ENCODE data around the gene SCRT2. TPM values are rescaled to one million over a fixed set of nuclear protein-coding genes. Genes with fewer than 3 reads are reported as not detected.
A peak's percentile ranks its signal among the peaks of the same experiment; 100 is the strongest.

Gene SCRT2
- total and polyA plus RNA-seq, 9 of the 15 experiments (the other 6 are each of a cell fraction or from before 2014, with no cell fraction given) = 0.04 to 0.75 (median 0.13) TPM; not detected in 2

GRCh38 chr20:645318-646106 is 30.1 kb downstream of the SCRT2 start (continued):
- TF ChIP-seq NR2C2 (CRISPR knock-in tag; IDR thresholded peaks at IDR 0.05) = no peak
- no peak for TF ChIP-seq NR2C2 (tag; IDR thresholded peaks at IDR 0.05)
- TF ChIP-seq BRF1 (IDR thresholded peaks at IDR 0.05; ENCODE audit: borderline replicate concordance, extremely low read depth, insufficient read length) = no peak
- TF ChIP-seq ZNF253 (CRISPR knock-in tag; conservative IDR thresholded peaks at IDR 0.05) = no peak
- TF ChIP-seq FOXK1 (CRISPR knock-in tag; IDR thresholded peaks at IDR 0.05; ENCODE audit: borderline replicate concordance) = no peak
- TF ChIP-seq RBFOX2 (IDR thresholded peaks at IDR 0.05; ENCODE audit: low read depth, low read length) = peak; percentile 33; the same call in 1 of the 2 replicates
- TF ChIP-seq HLTF (IDR thresholded peaks at IDR 0.05) = no peak
- no peak for TF ChIP-seq ZNF121 (CRISPR knock-in tag; conservative IDR thresholded peaks at IDR 0.05)
- peak; percentile 79 for TF ChIP-seq ARID4B (CRISPR knock-in tag; IDR thresholded peaks at IDR 0.05)
- TF ChIP-seq ZNF347 (CRISPR knock-in tag; IDR thresholded peaks at IDR 0.05; ENCODE audit: low read depth) = no peak
- TF ChIP-seq TGIF2 (CRISPR knock-in tag; IDR thresholded peaks at IDR 0.05) = no peak
- TF ChIP-seq NFE2 (IDR thresholded peaks at IDR 0.05; ENCODE audit: low read depth) = no peak
- no peak for TF ChIP-seq MEF2A (IDR thresholded peaks at IDR 0.05; ENCODE audit: control insufficient read depth, low read depth, low read length)
- TF ChIP-seq YY1 (IDR thresholded peaks at IDR 0.05; ENCODE audit: borderline replicate concordance in 1 of 3, control insufficient read depth in 1 of 3, extremely low read depth in 1 of 3, insufficient read depth in 3 of 3, insufficient read length in 1 of 3, insufficient replicate concordance in 2 of 3, low read depth in 1 of 3, low read length in 2 of 3) = peak in 2 of 3 experiments; percentile 15 to 51
- peak; percentile 96 for TF ChIP-seq ETV5 (CRISPR knock-in tag; IDR thresholded peaks at IDR 0.05; ENCODE audit: low read depth)
- no peak for TF ChIP-seq CLOCK (CRISPR knock-in tag; IDR thresholded peaks at IDR 0.05; ENCODE audit: borderline replicate concordance)
- TF ChIP-seq SRSF7 (optimal IDR thresholded peaks at IDR 0.05; ENCODE audit: low read depth, low read length) = no peak
- TF ChIP-seq KAT8 (IDR thresholded peaks at IDR 0.05; ENCODE audit: low read depth) = no peak
- TF ChIP-seq EZH2 (IDR thresholded peaks at IDR 0.05; ENCODE audit: borderline replicate concordance, low read depth, low read length) = no peak
- TF ChIP-seq SIN3A (IDR thresholded peaks at IDR 0.05; ENCODE audit: borderline replicate concordance in 2 of 2, control insufficient read depth in 1 of 2, low read depth in 2 of 2, low read length in 2 of 2) = no peak; a peak in 1 of 4 replicates

Data from K562 (cell line).